ENCODE results near the gene ERG.

The ERG gene, protein sequence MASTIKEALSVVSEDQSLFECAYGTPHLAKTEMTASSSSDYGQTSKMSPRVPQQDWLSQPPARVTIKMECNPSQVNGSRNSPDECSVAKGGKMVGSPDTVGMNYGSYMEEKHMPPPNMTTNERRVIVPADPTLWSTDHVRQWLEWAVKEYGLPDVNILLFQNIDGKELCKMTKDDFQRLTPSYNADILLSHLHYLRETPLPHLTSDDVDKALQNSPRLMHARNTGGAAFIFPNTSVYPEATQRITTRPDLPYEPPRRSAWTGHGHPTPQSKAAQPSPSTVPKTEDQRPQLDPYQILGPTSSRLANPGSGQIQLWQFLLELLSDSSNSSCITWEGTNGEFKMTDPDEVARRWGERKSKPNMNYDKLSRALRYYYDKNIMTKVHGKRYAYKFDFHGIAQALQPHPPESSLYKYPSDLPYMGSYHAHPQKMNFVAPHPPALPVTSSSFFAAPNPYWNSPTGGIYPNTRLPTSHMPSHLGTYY

GRCh38 chr21:38498057-38498833, at the start of gene ERG:
ERG (minus strand) TSS chr21:38498477; CDS start chr21:38498380, 97 bp downstream.
- DNase-seq (ENCODE audit: insufficient read length, low spot score) (no peak), FAIRE-seq (no peak)
- no peak for TF ChIP-seq CTCF (IDR thresholded peaks at IDR 0.05; ENCODE audit: insufficient read depth, missing control alignments)

GRCh38 chr21:38544661-38545060, 46.4 kb upstream of the ERG start:
- DNase-seq (ENCODE audit: insufficient read length, low spot score) (no peak), FAIRE-seq (no peak)
- no peak for TF ChIP-seq CTCF (IDR thresholded peaks at IDR 0.05; ENCODE audit: insufficient read depth, missing control alignments)

GRCh38 chr21:38542263-38542662, 44.0 kb upstream of the ERG start:
- no peak for TF ChIP-seq CTCF (IDR thresholded peaks at IDR 0.05; ENCODE audit: insufficient read depth, missing control alignments)
- DNase-seq (ENCODE audit: insufficient read length, low spot score), result no peak
- no peak for FAIRE-seq

DNA sequence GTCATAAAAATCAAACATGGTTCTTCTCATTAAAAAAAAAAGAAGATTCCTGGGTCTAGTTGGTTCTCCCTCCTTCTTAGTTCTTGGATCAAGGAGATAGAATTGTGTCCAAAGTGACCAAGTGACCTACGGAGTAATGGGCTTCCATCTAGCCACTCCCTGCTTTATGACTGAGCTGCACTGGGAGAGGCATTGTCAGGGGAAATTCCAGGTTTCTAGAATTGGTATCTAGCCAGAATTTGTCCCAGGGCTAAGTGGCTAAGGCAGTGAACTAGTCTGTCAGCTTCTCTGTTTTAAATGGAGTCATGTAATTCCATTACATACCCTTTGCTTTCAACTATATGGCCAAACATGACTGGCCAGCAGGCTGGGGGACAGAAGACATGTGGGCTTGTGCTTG, 40.1 kb upstream of the ERG start:
- no peak for FAIRE-seq
- no peak for TF ChIP-seq CTCF (IDR thresholded peaks at IDR 0.05; ENCODE audit: insufficient read depth, missing control alignments)
- DNase-seq (ENCODE audit: insufficient read length, low spot score), result no peak

- FAIRE-seq (no peak), DNase-seq (ENCODE audit: insufficient read length, low spot score) (no peak)
- no peak for TF ChIP-seq CTCF (IDR thresholded peaks at IDR 0.05; ENCODE audit: insufficient read depth, missing control alignments)
These were observed 36.3 kb upstream of the ERG start for GRCh38 chr21:38534591-38534990.

- FAIRE-seq, result no peak
These were observed 35.6 kb upstream of the ERG start for GRCh38 chr21:38533887-38534286.

More at GRCh38 chr21:38533887-38534286, 35.6 kb upstream of the ERG start:
- DNase-seq (ENCODE audit: insufficient read length, low spot score), result no peak
- TF ChIP-seq CTCF (IDR thresholded peaks at IDR 0.05; ENCODE audit: insufficient read depth, missing control alignments), result no peak

Measured in D721Med (cell line).